GM21367 (cell line): Measurements from ENCODE around the gene CBLN3.

Experiments
- ATAC-seq: cut with Tn5 transposase; IDR thresholded peaks from one replicate; pipeline ENCODE4 v1.9.1; 2021; ENCODE audit not compliant: unreplicated experiment

Gene CBLN3

GRCh38 chr14:24426912-24427536 is 2.4 kb downstream of the CBLN3 start:
- no peak for ATAC-seq

- ATAC-seq: no peak
Observed at GRCh38 chr14:24426150-24426911, 3.1 kb downstream of the CBLN3 start.

DNA sequence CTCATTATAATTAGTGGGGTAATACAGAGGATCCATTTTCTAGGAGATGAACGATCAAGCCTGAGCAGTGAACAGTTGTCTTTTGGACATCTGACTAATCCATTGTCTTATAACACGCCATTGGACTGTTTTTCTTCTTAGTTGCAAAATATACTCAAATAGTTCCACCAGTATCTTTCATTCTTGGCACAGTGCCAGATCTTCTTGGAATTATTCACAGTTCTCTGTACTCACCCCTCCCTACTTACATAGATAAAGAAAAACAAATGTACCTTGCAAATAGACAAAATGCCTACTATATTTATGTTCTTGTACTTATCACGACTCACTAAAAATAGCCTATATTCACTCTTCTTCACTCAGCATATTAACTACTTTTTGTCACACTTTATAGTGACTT is 3.8 kb downstream of the CBLN3 start:
- no peak for ATAC-seq

DNA sequence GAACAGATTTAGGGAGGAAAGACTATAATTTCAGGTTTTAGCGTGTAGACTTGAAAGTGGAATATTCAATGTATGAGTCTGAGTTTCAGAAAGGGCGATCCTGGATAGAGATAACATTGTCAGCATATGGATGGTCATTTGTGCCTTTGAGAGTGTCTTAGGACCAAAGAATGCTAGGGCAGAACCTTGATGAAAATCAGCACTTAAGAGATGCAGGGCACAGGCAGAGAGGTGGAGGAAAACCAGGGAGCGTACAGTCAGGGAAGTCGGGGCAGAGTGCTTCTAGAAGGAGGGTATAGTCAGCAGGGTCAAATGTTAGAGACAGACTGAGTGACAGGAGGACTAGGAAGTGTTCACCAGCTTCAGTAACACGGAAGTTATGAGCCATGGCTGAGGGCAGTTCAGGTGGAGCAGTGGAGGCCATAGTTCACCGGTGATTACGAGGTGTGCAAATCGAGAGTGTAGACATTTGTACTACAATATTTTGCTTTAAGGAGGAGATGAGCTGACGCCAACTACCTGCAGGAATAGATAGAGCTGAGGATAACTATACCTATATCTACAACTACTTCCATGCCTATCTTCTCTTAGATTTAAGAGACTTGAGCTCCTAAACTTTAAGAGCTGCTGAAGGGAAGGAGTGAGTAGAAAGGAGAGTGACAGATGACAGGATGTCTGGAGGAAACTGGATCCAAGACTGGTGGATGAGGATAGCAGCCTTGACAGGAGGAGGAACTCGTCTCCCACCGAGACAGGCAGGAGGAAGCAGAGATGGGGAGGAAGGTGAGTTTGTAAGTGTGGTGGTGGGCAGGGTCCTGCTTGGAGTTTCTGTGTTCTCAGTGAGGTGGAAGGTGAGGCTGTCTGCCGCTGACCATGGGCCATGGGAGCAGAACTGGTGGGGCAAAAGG is 6.5 kb downstream of the CBLN3 start:
- no peak for ATAC-seq

DNA sequence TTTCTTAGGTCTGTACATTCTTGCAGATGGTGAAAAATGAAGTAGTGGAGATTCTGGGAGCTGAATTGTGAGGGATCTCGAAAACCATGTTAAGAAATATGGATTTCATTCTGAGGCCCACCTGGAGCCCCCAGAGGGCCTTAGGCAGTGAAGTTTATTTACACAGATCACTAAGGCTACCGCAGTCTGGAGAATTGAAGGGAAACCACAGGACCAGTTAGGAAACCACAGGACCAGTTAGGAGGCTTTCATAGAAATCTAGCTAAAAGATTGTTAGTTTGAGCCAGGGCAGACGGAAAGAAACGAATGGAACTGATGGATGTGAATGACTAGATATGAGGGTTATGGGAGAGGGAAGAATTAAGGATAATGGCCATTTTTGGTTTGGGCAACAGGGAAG is 7.2 kb downstream of the CBLN3 start:
- no peak for ATAC-seq

- no peak for ATAC-seq
Observed at GRCh38 chr14:24418492-24418873, 11.0 kb downstream of the CBLN3 start.

GRCh38 chr14:24417832-24418491 is 11.5 kb downstream of the CBLN3 start:
- ATAC-seq: no peak

DNA sequence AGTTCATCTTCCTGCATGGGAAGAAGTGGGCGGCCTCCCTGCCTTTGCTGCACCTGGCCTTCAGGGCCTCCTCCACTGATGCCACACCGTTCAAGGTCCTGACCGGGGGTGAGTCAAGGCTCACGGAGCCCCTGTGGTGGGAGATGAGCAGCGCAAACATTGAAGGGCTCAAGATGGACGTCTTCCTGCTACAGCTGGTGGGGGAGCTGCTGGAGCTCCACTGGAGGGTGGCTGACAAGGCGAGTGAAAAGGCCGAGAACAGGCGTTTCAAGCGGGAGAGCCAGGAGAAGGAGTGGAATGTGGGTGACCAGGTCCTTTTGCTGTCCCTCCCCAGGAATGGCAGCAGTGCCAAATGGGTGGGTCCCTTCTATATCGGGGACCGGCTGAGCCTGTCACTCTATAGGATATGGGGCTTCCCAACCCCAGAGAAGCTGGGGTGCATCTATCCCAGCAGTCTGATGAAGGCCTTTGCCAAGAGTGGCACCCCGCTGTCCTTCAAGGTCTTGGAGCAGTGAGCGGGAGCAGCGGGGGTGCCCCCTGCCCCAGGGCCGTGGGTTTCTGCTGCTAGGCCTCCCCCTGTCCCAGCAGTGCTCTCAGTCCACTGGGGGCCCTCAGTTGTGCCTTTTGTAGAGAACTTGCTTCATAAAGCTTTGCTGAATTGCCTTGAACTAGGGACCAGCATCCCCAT is 12.4 kb downstream of the CBLN3 start:
- ATAC-seq: no peak

DNA sequence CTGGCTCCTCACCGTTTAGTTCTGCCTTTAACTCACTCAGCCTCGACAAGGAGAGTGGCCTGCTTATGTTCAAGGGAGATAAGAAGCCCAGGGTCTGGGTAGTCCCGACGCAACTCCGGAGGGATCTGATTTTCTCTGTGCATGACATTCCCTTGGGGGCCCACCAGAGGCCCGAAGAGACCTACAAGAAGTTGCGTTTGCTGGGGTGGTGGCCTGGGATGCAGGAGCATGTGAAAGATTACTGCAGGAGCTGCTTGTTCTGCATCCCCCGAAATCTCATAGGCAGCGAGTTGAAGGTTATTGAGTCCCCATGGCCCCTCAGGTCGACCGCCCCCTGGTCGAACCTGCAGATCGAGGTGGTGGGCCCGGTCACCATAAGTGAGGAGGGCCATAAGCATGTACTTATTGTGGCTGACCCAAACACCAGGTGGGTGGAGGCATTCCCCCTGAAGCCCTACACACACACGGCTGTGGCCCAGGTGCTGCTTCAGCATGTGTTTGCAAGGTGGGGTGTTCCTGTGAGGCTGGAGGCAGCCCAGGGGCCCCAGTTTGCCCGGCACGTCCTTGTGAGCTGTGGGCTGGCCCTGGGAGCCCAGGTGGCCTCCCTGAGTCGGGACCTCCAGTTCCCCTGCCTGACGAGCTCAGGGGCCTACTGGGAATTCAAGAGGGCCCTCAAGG is 13.1 kb downstream of the CBLN3 start:
- no peak for ATAC-seq

GRCh38 chr14:24415421-24416253 is 13.8 kb downstream of the CBLN3 start:
- no peak for ATAC-seq

DNA sequence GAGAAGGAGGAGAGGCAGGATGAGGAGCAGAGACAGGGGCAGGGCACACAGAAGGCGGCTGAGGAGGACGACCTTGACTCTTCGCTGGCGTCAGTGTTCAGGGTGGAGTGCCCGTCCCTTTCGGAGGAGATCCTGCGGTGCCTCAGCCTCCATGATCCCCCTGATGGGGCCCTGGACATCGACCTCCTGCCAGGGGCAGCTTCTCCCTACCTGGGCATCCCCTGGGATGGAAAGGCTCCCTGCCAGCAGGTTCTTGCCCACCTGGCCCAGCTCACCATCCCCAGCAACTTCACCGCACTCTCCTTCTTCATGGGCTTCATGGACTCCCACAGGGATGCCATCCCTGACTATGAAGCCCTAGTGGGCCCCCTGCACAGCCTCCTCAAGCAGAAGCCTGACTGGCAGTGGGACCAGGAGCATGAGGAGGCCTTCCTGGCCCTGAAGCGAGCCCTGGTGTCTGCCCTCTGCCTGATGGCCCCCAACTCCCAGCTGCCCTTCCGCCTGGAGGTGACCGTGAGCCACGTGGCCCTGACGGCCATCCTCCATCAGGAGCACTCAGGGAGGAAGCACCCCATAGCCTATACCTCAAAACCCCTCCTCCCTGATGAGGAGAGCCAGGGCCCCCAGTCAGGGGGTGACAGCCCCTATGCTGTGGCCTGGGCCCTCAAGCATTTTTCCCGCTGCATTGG is 14.6 kb downstream of the CBLN3 start:
- ATAC-seq: no peak

- no peak for ATAC-seq
Observed at GRCh38 chr14:24414077-24414476, 15.4 kb downstream of the CBLN3 start.

DNA sequence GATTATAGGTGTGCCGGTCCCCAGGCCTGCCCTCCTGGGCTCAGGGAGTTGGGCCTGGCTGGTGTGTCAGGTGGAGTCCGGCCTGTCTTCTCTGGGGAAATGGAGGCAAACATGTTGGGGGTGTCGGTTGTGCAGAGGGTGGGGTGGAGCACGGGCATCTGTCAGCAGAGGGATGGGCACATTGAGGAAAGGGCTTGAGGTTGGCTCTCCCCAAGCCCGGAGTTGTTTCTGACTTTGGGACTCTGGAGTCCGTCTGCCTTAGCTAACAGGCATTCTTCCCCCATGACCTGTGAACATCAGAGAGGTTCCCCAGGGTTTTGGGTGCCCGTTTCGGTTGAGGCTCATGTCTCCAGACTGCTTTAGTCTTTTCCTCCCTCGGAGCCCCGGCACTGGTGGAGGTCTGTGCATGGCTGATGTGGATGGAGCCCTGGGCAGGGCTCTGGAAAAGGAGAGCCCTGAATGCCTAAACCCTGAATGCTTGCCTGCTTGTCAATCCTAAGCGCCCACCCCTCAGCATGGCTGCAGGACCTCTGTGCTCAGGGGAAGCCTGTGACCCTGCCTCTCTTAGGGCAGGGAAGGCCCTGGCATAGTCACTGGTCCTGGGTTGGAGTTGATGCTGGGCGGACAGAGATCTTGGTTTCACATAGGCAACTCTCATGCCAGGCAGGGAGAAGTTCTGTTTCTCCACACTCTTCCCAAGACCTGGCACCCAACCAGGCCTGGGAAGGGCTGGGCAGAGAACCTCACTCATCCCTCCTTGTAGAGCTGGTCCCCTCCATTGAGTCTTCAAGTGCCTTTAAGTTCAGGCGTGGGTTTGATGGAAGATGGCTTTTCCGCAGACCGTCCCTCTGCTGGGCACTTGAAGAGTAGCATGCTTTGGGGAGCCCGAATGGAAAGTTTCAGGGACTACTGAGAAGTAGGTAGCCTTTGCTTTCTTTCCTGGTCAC is 17.8 kb downstream of the CBLN3 start:
- ATAC-seq: no peak

GRCh38 chr14:24409956-24410355 is 19.5 kb downstream of the CBLN3 start:
- no peak for ATAC-seq

DNA sequence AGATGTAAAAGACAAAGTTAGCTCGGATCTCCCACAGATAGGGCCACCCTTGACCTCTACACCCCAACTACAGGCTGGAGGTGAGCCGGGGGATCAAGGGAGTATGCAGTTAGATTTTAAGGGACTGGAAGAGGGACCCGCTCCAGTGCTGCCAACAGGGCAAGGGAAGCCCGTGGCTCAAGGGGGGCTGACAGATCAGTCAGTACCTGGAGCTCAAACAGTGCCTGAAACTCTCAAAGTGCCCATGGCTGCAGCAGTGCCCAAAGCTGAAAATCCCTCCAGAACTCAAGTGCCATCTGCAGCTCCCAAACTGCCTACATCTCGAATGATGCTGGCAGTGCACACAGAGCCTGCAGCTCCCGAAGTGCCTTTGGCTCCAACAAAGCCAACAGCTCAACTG is 20.3 kb downstream of the CBLN3 start:
- ATAC-seq: no peak

- ATAC-seq: no peak
Observed at GRCh38 chr14:24408764-24409163, 20.7 kb downstream of the CBLN3 start.

- ATAC-seq: no peak
Observed at GRCh38 chr14:24407608-24408325, 21.7 kb downstream of the CBLN3 start.
